ENCODE data around the gene C10orf143.
"Not testable (repeated sequence)": the region's sequence is repeated elsewhere in the genome, so short reads cannot be mapped to it uniquely, and the experiment has no call there.

The C10orf143 gene

DNA sequence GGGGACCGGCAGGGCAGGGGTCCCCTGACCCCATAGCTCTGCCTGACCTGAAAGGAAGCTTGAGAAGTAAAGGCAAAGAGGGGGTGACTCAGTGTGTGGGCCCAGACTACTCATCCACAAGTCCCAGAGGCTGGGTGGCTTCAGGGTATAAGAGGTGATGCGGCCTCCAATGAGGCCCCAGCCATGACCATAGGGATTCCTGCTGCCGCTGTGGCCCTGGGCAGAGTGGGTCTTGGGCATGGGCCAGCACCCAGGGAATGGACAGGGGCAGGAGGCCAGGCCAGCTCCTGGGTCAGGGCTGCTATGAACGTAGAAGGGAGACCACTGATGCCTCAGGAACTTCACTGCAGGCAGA is 82.2 kb downstream of the C10orf143 start:
- DNase-seq (ENCODE audit: low read depth), result peak; percentile 72

DNA sequence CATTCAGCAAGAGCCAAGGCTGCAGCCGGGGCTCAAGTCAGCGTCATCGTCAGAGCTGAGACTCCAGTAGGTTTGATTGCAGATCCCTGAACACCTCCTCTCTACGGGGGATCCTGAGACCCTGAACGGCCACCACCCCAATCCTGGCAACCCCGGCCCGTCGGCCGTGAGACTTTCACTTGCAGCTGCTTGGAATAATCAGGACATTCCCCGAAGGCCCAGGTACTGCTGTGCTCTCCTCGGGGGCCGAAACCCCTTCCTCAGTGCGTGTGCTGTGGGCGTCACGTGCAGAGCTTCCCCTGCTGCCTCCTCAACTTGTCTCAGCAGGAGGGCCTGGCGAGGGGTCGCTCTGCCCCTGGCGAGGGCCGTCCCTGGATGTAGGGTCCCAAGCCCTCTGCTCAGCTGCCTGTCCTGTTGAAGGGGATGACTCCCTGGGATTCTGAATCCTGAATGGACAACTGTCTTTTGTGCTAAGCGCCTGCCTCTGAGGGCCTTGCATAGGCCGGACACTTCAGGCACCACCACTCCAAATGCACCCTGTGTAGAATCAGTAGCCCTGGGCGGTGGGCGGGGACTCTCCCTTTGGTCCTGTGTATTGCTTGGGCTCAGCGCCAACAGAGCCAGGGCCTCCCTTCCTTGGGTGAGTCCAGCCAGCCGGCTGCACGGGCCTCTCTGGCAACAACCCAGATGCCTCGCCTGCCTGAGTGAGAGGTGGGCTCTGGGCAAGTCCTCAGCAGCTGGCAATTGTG is 82.7 kb downstream of the C10orf143 start:
- DNase-seq (ENCODE audit: low read depth), result peak; percentile 76

DNA sequence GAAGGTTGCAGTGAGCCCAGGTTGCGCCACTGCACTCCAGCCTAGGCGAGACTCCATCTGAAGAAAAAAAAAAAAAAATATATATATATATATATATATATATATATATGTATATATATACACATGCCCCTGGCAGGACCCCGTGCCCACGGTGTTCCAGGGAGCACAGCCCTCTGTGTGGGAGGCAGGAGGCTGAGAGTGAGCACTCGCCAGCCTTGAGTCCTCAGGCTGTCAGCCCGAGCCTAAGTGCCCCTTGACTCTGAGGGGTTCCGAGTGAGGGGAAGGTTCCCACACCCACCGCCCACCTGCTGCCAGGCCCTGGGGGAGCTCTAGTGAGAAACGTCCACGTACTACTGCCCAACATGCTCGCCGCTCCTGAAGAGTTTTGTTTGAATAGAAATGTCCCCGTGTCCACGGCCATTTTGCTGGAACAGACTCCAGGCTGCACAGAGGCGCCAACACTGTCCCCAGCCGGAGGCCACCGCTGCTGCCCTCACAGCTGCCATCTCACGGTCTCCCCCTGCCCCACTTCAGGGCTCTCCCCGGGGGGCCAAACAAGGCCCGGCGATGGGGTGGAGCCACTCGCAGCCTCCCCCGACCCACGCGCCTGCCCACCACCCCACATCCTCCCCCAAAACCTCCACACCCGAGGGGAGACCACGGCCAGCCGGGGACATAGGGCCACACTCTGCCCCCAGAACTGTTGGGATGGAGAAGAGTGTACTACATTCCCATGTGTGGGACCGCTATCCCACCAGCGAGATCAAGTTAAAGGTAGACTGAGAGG is 83.8 kb downstream of the C10orf143 start:
- DNase-seq (ENCODE audit: low read depth), result no peak

DNA sequence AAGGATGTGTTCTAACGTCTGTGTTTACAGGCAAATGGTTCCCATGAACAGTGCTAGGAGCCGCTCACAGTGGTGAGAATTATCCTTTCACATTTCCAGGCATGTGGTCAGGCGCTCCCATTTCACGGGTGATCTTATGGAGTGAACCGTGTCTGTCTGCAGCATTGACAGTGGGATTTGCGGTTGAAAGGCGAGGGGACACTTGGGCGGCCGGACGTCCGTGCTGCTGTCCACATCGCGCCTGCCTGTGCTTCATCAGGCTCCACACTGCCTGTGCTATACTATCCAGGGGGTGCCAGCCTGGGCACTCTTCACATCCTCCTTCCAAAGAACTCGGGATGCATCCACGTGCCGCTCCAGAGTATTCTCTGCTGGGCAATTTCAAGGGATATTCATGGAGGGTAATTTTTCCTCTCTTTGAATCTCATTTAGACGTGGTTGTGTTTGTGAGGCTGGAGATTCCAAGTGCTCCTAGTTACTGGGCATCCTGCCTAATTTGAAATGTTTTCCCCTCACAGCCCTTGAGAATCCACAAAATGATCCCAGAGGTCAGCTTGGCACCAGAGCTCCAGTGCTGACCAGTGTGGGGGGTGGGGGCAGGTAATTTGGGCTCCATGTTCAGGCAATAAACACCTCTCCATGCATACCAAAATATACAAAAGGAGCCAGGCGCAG is 84.7 kb downstream of the C10orf143 start:
- no peak for DNase-seq (ENCODE audit: low read depth)

DNA sequence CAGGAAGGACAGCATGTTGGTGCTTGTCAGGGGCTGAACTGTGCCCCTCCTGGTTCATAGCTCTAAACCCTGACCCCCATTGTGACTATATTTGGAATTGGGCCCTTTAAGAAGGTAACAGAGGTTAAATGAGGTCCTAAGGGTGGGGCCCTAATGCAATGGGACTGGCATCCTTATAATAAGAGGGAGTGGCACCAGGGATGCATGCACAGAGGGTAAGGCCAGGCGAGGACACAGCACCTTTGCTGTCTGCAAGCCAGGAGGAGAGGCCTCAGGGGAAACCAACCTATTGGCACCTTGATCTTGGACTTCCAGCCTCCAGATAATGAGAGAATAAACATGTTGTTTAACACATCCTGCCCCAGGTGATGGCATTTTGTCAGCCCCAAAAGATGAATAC is 85.3 kb downstream of the C10orf143 start:
- DNase-seq (ENCODE audit: low read depth), result no peak

DNA sequence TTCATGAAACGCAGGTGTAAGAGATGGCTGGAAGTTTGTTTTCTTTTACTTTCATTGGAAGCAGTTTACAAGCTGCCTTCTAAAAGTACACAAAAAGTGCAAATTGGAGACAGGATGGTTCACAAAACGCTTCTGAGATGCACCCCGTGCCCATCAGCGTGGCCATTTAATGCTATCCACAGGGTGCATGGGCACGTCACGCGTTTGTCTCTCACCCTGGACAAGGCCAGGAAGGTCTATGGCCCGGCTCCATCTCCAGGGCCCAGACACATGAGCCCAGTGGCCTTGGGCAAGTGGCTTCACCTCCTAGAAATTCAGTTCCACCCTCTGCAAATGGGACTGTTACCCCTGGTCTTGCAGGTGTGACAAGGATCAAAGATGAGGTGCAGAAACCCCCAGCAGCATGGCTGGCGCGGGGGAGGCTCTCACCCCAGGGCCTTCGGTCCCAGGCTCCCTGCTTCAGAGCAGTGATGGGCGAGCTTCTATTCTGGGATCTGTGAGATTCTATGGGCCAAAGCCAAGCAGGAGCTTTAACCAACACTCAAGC is 85.8 kb downstream of the C10orf143 start:
- DNase-seq (ENCODE audit: low read depth), result no peak

DNA sequence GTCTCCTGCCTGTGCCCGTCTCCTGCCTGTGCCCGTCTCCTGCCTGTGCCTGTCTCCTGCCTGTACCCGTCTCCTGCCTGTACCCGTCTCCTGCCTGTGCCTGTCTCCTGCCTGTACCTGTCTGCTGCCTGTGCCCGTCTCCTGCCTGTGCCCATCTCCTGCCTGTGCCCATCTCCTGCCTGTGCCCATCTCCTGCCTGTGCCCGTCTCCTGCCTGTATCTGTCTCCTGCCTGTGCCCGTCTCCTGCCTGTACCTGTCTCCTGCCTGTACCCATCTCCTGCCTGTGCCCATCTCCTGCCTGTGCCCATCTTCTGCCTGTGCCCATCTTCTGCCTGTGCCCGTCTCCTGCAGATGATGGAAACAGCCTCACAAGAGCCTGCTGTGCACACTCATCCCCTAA is 86.3 kb downstream of the C10orf143 start:
- not testable (repeated sequence) for DNase-seq (ENCODE audit: low read depth)

DNA sequence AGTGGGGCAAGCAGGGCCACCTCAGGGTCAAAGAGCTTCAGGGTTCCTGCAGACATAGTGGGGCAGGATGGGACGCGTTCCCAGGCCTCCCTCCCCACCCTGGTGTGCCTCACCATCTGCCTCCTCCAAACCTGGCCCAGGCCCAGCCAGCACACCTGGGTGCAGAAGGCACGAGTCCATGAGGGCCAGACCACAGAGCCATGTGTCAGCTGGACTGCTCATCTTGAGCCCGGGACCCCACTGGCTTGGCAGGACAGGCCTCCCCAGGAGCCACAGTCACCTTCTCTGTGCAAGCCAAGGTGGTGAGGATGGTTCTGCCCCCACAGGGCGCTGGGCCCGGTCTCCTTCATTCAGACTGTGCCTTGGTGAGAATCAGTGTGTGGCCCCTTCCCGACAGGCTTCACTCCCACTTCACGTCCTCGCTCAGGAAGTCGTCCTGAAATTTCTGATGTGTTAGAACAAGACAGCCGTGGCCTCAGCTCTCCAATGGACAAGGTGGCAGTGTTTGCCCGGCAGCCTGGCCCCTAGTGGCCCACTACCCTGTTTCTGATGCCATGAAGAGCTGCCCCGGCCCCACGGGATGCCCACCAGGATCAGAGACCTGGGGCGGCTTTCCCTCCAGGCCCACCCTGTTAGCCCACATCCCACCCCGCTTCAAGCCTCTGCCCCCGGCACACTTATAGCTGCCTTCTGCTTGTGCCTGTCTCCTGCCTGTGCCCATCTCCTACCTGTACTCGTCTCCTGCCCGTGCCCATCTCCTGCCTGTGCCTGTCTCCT is 87.0 kb downstream of the C10orf143 start:
- no peak for DNase-seq (ENCODE audit: low read depth)

DNA sequence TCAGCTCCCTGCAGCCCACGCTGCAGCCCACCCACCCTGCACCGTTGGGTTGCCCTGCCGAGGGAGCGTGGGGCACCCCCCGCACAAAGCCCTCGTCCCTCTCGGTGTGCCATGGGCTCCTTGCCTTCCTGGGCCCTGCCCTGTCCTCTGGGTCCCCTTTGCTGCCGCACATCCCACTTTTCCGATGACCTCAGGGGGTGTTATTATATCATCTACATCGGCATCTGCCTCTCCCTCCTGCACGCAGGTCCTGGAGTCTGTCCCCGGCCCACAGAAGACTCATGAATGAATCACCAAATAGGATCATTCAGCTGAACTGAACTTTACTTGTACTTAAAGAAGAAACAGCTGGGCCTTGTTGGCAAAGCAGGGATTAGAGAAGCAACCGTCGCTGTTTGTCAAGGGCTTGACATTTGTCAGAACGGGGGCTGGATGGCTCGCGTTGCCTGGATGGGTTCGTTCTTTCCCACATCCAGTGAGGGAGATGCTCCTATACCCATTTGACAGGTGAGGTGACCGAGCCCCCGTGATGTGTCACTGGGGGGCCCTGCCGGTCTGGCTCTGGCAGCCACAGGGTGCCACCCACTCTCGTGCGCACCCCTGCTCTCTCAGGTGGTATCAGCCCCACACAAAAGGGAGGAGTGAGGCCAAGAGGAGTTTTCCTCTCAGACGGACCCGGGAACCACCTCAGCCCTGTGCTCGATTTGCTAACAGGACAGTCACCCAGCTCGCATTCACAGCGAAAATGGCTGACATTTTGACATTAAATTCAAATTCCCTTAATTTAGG is 87.9 kb downstream of the C10orf143 start:
- peak; percentile 96 for DNase-seq (ENCODE audit: low read depth)

DNA sequence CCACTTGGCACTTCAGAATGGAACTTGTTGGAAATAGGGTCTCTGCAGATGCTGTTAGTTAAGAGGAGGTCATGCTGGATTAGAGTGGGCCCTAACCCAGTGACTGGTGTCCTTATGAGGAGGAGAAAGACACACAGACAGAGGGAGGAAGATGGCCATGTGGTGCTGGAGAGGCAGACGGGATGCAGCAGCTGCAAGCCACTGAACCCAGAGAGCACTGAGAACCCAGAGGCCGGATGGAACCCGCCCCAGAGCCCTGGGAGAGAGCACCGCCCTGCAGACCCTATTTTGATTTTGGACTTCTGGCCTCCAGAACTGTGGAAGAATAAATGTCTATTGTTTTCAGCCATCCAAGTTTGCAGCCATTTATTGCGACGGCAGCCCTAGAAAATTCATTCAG is 88.5 kb downstream of the C10orf143 start:
- no peak for DNase-seq (ENCODE audit: low read depth)

DNA sequence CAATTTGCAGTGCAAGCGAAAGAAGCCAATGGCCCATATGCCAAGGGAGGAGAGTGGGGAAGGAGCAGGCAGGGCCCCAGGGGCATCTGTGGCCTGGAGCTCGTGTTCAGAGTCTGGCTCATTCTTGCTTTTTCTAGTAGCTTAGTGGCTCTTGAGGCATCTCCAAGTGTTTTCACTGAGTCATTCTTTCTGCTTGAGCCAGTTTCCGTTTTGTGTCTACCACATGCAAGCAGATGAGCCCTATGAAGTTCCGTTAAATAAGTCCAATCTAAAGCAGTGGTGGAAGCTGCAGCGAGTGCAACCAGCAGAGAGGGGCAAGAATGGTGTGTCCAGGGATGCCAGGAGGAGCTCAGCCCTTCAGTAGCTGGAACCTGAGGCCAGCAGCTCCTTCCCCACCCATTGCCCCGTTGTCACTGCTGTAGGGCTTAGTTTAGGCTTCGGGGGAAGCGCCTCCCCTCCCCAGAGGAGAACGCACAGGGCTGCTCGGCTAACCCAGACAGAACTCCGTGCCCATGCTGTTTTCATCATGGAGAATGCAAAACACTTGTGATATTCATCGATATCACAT is 89.2 kb downstream of the C10orf143 start:
- peak; percentile 94 for DNase-seq (ENCODE audit: low read depth)

DNA sequence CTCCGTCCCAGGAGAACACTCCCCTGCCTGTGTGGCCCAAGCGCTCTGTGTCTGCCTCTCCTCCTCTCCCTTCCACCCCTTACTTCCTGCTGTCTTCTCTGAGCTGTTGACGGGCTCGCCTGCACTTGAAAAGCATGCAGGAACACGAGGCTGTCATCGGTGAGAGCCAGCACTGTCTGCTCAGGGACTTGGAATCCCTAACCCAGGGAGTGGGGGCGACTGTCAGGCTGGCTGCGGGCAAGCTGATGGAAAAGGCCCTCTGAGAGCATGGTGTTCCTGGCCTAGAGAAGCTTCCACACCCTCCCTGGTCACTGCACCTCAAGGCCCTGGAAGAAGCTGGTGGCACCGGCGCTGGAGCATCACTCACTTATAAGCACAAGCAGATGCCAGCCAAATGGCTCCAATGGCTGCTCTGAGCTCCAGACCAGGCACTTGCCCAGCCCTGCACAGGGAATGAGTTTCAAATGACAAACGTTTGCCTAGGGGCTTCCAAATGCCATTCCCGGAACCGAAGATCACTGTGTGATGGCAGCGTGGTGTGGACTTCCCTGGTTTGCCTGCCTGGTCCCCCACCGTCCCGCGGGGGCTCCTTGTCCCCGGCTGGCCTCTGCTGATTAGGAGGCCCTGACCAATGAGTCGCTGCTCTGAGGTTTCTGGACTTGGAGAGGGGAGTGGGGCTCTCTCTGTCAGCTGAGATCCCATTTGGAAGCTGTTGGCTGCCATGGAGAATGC is 89.8 kb downstream of the C10orf143 start:
- DNase-seq (ENCODE audit: low read depth), result no peak

DNA sequence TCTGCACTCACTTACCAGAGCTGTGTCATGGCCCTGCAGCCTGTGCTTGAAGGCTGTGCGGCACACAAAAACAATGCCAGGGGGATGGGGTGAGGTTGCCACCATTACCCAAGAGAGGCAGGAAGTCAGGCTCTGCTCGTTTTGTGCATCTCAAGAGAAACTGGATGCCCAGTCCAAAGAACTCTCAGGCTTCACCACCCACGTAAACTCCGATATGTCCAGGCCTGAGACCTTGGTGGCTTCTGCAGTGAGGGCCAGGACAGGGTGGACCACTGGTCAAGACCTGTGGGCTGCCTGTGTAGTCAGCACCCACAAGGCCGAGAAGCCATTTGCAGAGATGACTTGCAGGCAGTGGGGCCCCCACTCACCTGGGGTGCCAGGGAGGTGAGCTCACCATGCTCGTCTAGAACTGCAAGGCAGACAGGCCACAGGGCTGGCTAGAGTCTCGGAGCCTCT is 91.9 kb downstream of the C10orf143 start:
- DNase-seq (ENCODE audit: low read depth), result peak; percentile 20

DNA sequence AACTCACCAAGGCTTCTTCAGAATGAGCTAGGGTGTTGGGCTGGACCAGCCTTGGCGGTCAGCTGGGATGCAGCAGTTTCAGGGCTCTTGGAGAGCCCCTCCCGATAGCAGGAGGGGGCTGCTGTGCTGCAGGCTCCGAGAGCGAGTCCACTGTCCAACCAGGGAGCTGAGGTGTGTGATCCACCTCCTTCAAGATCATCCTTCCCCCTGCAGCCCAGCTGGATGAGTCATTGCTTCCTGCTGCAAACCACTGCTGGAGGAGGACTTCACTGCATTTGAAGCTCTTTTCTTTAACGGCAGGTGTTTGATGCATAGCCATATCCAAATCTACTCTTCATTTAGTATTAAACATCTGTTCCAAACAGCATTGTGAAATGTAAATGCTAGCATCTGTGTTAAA is 92.4 kb downstream of the C10orf143 start:
- peak; percentile 86 for DNase-seq (ENCODE audit: low read depth)

DNA sequence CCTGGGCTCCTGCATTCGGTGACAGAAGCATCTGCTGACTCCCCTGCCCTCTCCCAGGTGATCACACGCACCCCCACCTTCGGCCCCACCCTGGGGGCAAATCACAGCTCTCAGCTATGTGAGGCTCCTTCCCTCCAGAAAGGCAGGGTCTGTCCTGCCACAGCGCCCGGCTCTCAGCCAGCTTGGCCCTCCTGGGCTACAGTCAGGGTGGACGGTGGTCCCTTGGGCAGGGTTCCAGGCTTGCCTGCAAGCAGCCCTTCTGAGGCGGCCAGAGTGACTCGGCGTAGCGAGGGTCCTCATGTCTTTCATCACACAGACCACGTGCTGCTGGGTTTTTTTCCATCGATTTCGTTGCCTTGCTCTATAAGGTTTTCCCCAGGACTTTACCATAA is 93.0 kb downstream of the C10orf143 start:
- no peak for DNase-seq (ENCODE audit: low read depth)

DNA sequence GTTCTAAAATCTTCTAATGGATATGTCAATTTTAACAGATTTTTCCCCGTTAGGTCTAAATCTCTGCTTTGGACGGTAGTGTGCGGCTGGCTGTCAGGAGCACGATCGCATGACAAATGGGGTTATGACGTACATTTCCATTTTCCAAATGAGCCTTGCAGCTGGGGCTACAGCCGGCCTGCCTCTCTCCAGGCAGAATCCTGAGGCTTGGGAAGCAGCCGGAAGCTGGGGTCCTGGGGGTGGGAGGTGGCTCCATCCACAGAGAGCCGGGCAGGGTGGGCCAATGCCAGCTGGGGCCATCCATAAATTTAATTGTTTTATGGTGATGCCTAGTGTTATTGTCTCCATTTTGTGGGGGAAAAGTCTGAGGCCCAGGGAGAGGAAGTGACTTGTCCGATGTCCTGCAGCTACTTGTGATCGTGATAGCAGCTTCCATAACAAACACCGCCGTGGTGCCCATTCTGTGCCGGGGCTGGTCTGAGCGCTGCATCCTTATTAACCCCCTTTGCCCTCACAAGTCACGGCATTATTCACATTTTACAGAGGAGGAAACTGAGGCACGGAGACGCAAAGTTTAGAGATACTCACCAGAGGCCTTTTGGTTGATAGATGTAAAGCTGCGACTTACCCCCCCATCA is 93.5 kb downstream of the C10orf143 start:
- no peak for DNase-seq (ENCODE audit: low read depth)

DNA sequence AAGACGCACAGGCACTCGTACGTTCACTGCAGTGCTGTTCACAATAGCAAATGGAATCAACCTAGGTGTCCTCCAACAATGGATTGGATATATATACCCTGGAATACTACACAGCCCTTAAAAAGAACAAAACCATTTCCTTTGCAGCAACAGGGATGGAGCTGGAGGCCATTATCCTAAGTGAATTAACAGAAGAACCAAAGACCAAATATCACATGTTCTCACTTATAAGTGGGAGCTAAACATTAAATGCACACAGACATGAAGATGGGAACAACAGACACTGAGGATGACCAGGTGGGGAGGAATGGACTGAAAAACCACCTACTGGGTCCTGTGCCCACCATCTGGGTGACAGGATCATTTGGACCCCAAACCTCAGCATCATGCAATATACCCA is 94.5 kb downstream of the C10orf143 start:
- DNase-seq (ENCODE audit: low read depth), result no peak

DNA sequence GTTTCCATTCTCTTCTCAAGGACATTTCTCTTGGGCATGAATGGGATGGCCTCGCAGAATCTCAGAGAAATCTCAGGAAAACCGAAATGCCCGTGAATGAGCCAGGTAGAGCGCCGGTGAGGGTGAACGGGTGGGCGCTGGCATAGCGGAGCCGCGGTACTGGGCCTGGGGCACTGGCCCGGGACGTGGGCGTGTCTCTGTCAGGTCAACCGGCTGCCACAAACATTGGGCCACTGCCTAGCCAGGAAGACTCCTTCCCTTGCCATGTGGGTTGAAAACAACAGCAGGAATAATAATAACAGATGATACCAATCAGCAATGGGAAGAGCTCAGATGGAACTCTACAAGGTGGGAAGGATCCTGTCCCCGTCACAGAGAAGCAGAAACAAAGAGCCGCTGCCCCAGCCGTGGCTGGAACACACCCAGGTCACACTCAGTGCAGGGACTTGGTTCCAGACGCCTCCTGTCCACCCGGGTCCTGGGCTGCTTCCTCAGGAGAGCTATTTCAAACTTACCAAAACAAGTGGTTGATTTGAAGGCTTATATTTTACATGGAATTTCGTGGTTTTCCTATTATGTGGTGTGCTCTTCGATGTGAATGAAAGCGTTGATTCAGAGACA is 95.4 kb downstream of the C10orf143 start:
- DNase-seq (ENCODE audit: low read depth), result no peak

Data from ELR (cell line).